Measurements from ENCODE around the gene WDFY4.

Gene WDFY4

GRCh38 chr10:48948470-48949037 is 263.9 kb downstream of the WDFY4 start:
- DNase-seq, result no peak

DNA sequence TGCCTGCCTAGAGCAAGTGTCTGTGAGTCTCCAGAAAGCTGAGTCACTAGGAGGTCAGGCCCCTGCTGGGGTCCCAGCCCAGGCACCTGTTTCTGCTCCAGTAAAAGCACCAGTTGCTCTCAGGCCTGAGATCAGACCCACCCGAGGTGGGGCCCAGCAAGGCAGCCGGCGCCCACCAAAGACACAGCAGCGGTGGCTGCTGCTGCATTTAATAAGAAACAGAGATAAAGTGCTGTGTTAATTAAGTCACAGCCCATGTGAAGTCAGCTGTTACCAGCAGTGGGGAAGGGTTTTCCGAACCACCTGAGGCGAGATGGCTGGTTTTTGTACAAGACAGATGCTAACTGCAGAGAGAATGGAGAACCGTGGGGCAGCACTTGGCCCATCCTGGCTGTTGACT is 267.0 kb downstream of the WDFY4 start:
- no peak for DNase-seq

GRCh38 chr10:48957361-48958151 is 272.9 kb downstream of the WDFY4 start:
- no peak for DNase-seq

DNA sequence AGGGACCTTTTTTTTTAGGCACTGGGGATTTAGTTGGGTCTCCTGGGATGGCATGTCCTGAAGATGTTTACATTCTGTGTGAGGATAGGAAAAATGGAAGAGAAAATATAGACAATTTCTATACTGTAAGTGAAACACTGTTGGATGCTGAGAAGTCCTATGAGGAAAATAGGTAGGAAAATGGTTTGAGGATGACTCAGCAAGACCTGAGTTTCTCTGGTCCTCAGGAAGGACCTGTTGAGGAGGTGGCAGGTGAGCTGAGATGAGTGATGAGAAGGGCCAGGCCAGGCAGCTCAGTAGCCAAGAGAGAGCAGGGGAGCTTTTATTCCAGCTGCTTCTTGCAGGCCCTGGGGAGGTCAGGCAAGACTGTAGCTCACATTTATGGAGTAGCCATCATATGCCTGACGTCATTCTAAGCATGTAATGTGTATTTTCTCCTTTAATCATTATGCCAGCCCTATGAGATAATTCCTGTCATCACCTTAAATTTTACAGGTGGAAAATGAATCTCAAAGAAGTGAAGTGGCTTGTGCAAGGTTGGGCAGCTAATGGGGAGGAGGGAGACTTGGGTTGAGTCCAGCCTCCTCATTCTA is 274.0 kb downstream of the WDFY4 start:
- DNase-seq, result no peak

GRCh38 chr10:48964038-48964437 is 279.4 kb downstream of the WDFY4 start:
- DNase-seq, result no peak

DNA sequence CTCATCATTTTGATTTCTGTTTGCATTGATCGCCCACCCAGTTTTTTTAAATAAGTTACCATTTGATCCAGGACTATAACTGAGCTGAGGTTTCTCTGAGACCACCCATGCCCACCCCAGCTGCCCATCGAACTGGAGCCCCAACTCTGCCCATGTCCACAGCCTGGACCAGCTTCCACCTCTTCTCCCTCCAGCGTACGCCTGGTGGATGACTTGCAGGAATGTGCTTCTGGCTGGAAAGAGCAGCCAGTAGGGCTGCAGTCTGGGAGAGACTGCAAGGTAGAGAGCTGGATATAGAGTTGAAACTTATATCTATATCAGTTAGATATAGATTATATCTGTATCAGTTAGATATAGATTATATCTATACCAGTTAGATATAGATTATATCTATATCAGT is 280.8 kb downstream of the WDFY4 start:
- DNase-seq, result no peak

DNA sequence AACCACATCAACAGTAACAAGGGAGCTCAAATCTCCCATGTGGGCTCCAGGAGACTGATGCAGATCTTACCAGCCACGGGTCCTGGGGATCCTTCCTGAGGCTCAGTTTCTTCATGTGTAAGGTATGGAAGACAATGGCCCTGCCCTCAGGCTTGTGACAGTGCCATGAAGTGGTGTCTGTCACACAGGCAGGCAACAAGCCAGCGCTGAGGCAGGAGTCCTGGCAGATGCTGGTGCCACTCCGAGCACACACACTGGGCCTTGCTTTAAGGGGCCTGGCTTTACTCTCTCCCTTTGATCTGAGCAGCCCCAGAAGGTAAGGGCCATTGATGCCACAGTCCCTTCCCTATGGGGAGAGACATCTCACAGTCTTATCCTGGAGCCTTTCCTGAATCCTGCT is 283.4 kb downstream of the WDFY4 start:
- DNase-seq, result no peak

GRCh38 chr10:48970046-48970445 is 285.4 kb downstream of the WDFY4 start:
- no peak for DNase-seq

DNA sequence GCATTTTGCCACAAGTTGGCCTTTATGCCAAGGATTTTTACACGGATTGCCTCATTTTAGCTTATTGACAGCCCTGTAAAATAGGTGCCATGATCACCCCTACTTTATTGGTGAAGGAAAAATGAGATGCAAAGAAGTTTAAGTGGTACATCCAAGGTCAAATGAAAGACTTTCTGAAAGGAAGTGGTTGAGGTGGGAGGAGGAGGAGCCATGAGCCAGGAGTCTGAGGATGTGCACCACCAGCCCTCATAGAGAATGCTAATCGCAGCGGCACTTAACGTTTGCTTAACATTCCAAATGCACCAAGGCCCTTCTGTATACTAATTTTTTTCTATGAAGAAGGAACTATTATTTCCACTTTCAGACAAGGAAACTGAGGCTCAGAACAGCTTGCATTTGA is 286.0 kb downstream of the WDFY4 start:
- DNase-seq, result no peak

GRCh38 chr10:48973065-48973464 is 288.4 kb downstream of the WDFY4 start:
- no peak for DNase-seq

DNA sequence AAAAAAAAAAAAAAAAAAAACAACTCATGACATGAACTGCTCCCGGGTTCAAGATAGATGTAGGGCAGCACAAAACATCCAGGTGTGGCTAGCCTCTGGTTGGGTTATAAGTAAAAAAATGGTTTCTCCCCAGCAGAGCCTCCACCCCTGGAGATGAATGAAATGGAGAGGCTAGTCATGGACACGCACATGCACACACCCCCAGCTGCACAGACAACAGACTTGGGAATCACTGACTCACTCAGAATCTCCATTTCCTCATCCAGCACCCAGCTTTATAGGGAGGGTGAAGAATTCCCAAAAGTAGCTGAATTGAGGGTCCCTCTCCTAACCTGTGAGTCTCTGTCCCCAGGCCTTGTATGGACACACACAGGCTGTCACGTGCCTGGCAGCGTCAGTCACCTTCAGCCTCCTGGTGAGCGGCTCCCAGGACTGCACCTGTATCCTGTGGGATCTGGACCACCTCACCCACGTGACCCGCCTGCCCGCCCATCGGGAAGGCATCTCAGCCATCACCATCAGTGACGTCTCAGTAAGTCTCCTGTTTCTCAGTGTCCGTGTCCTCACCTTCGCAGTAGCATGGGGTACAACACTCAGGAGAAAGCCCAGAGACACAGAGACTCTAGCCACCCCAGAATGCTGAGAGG is 290.0 kb downstream of the WDFY4 start:
- DNase-seq, result no peak

GRCh38 chr10:48976196-48976595 is 291.5 kb downstream of the WDFY4 start:
- no peak for DNase-seq

DNA sequence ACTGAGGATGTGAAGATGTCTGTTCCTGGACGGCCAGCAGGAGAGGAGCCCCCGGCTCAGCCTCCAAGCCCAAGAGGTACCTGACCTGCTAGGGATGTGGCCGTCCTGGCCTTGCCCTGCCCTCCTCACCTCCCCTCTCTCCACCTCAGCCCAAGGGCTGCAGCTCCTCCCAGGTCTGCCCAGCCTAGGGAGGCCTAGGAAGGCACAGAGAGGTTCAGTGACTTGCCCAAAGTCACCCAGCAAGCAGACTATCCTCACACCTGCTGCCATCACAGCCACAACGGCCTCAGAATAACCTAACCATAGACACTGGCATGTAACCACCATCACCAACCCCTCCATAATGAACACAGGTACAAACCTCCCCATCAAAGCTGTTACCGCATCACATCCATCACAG is 293.6 kb downstream of the WDFY4 start:
- no peak for DNase-seq

GRCh38 chr10:48981310-48981907 is 296.7 kb downstream of the WDFY4 start:
- DNase-seq, result peak; percentile 1

- no peak for DNase-seq
Measured at GRCh38 chr10:48982584-48982983, 297.9 kb downstream of the WDFY4 start.

GRCh38 chr10:48983648-48984351 is 299.1 kb downstream of the WDFY4 start:
- DNase-seq, result no peak

DNA sequence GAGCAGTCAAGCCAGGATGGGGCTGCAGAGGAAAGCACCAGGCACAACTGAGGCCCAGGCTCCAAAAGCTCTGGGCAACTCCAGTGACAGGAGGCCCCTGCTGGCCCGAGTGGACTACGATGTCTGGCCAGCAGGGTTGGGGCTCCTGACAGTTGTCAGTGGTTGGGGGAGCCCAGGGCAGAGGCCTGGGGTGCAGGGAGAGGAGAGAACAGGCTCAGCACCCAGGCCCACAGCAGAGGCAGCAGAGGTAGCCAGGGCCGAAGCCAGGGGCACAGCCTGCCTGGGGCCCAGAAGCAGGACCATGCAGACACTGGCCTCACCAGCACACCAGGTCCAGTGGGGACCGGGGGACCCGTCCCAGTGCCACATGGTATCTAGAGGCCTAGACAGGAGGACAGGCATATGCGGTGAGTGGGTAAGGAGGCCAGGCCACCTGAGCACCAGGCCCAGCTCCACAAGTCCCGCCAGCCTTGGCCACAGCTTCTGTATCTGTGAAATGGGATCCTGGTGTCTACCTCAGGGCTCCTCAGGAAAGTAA is 301.0 kb downstream of the WDFY4 start:
- DNase-seq, result no peak

- no peak for DNase-seq
Measured at GRCh38 chr10:48990226-48990625, 305.6 kb downstream of the WDFY4 start.

GRCh38 chr10:48993627-48994026 is 309.0 kb downstream of the WDFY4 start:
- no peak for DNase-seq

- no peak for DNase-seq
Measured at GRCh38 chr10:48996329-48996728, 311.7 kb downstream of the WDFY4 start.

DNA sequence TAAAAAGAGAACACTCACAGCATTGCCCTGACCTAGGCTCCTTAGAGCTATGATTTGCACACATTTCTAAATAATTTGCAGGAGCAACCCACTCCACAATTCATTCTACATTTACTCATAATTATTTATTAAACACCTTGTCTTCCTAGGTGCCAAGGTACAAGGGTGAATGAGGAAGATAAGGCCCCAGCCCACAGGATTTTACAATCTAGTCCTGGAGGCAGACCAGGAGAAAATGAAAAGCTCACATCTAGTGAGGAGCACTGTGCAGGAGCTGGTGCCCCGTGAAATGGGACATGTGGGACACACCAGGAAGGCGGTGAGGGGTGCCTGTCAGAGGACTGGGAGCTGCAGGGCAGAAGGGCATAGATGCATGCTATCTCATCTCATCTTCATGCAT is 314.7 kb downstream of the WDFY4 start:
- DNase-seq, result no peak

Measured in NCI-H2029 (cell line).